ENCODE measurements around the gene FOXA3.

GRCh38 chr19:45889210-45889885, 25.2 kb downstream of the FOXA3 start:
- TF ChIP-seq CTCF (IDR thresholded peaks at IDR 0.05; ENCODE audit: extremely low read depth in 1 of 2, insufficient read depth in 1 of 2, low read depth in 1 of 2, low read length in 2 of 2), result no peak
- TF ChIP-seq EZH2 (IDR thresholded peaks at IDR 0.05; ENCODE audit: borderline replicate concordance, low read depth, low read length, severe bottlenecking), result no peak
- no peak for TF ChIP-seq POLR2AphosphoS5 (IDR thresholded peaks at IDR 0.05; ENCODE audit: insufficient read depth, low read depth, low read length)
